Middle frontal gyrus (tissue), 1 donor: ENCODE results near the gene RNF114.
"Not testable (repeated sequence)": the region's sequence is repeated elsewhere in the genome, so short reads cannot be mapped to it uniquely, and the experiment has no call there.

Experiments
- DNase-seq: peaks from one replicate; pipeline ENCODE4 v3.0.0-alpha.2; 2015; ENCODE audit warnings: low spot score; ENCODE audit errors: extremely low spot score

RNF114 gene

GRCh38 chr20:49985157-49985556 lies 49.0 kb downstream of the RNF114 start:
- DNase-seq = no peak

DNA sequence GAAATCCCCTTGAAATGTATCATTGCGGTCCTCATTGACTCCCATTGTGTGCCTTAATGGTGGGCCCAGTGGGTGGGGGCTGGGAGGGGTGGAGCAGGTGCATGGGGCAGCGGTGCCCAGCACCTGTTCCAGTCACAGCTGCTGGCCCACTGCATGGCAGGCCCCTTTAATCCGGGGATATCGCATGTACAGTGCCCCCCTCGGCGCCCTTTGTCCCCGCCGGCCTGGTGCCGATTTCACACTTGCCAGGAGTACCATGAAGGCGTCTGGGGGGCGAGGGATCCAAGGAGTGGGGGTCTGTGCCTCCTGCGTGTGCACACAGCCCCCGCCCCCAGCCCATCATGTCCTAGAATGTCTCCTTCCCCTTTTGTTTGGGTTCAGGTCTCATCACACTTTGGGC lies 49.4 kb downstream of the RNF114 start:
- DNase-seq = no peak

GRCh38 chr20:49986049-49986448 lies 49.9 kb downstream of the RNF114 start:
- DNase-seq = no peak

GRCh38 chr20:49987015-49987867 lies 51.0 kb downstream of the RNF114 start:
- DNase-seq = no peak

DNA sequence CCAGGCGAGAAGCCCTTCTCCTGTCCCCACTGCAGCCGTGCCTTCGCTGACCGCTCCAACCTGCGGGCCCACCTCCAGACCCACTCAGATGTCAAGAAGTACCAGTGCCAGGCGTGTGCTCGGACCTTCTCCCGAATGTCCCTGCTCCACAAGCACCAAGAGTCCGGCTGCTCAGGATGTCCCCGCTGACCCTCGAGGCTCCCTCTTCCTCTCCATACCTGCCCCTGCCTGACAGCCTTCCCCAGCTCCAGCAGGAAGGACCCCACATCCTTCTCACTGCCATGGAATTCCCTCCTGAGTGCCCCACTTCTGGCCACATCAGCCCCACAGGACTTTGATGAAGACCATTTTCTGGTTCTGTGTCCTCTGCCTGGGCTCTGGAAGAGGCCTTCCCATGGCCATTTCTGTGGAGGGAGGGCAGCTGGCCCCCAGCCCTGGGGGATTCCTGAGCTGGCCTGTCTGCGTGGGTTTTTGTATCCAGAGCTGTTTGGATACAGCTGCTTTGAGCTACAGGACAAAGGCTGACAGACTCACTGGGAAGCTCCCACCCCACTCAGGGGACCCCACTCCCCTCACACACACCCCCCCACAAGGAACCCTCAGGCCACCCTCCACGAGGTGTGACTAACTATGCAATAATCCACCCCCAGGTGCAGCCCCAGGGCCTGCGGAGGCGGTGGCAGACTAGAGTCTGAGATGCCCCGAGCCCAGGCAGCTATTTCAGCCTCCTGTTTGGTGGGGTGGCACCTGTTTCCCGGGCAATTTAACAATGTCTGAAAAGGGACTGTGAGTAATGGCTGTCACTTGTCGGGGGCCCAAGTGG lies 51.9 kb downstream of the RNF114 start:
- DNase-seq = no peak

DNA sequence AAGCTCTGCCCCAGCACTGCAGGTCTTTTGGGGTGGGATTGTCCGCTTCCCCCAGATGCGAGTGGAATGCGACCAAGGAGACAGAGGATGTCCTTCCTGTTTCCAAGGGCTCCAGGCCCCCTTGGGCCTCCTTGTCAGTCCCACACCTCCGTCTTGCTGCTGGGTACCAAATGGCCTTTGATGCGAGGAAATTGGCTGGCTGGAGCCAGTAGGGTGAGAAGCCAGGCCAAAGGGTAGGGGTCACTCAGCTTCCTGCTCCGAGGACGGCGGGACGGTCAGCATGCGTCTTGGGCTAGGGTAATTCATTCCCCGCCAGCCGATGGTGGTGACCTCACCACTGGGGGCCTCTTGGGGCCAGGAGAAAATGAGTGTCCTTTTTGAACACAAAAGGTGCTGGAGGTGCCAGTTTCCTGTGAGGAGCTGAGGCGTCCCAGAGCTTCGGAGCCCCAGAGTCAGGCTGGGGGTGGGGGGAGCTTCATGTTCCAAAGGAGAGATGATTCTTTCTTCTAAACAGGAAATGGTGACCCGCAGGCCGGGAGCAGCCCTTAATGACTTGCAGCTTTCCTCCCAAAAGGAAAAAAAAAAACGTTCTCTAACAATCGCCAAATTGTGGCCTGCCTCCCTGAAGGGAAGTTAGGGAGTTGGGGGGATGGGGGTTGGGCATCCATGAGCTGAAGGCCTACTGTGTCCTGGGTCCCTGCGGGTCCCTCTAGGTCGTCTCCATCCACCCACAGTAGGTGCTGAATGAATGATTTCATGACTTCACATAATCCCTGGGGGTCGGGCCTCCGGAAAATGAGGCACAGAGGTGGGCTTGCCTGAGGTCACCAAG lies 53.3 kb downstream of the RNF114 start:
- DNase-seq = no peak

- DNase-seq = no peak
Observed at GRCh38 chr20:49990271-49990720, 54.1 kb downstream of the RNF114 start.

- DNase-seq = no peak
Observed at GRCh38 chr20:49993301-49993751, 57.1 kb downstream of the RNF114 start.

DNA sequence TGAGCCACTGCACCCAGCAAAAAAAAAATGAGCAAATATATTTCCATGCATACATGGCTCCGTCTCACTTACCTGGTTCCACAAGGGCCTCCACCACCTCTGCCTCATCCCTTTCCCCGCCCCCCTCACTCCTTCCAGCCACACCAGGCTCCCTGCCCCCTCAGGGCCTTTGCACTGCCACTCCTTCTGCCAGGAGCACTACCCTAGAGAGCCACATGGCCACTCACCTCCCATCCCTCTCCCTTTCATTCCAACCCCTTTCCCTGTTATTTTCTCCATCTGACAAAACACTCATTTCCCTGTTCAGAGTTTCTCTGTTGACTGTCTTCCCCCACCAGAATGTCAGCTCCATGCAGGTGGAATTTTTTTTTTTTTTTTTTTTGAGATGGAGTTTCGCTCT lies 59.4 kb downstream of the RNF114 start:
- DNase-seq = no peak

DNA sequence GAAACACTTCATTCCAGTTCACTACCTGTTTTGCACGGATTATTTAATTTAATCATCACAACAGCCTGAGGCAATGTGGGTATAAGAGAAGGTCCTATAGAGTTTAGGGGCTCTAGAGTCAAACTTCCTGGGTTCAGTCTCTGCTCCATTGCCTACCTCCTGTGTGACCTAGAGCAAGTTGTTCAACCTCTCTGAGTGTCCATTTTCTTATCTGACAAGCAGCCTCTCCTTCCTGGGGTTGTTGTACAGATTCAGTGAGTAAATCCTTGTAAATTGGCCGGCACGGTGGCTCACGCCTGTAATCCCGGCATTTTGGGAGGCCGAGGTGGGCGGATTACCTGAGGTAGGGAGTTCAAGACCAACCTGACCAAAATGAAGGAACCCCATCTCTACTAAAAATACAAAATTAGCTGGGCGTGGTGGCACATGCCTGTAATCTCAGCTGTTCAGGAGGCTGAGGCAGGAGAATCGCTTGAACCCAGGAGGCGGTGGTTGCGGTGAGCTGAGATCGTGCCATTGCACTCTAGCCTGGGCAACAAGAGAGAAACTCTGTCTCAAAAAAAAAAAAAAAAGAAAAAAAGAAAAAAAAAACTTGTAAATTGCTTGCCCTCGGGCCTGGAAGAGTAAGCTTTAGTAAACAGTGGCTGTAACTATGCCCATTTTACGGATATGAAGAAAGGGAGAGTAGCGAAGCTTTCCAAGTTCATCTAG lies 62.4 kb downstream of the RNF114 start:
- DNase-seq = not testable (repeated sequence)

GRCh38 chr20:49999329-49999728 lies 63.1 kb downstream of the RNF114 start:
- no peak for DNase-seq

- DNase-seq = not testable (repeated sequence)
Observed at GRCh38 chr20:50000548-50001222, 64.5 kb downstream of the RNF114 start.

DNA sequence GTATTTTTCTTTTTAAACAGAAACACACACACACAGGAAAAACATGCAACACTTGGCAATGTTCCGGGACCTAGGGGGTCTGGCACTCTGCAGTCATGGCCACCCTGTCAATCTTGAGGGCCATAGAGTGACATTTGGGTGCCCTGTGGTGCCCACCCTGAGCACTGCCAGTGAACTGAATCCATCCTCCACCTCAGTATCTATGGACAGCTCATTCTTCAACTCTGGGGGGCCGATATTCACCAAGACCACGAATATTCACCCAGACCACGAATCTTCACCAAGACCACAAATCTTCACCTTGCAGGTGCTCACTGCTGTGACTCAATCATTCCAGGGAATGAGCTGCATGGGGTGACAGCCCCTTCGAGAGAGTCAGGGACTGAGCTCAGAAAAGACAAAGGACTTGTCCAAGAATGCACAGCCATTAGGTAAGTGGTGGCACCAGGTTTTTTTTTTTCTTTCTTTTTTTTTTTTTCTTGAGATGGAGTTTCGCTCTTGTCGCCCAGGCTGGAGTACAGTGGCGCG lies 65.7 kb downstream of the RNF114 start:
- DNase-seq = no peak

DNA sequence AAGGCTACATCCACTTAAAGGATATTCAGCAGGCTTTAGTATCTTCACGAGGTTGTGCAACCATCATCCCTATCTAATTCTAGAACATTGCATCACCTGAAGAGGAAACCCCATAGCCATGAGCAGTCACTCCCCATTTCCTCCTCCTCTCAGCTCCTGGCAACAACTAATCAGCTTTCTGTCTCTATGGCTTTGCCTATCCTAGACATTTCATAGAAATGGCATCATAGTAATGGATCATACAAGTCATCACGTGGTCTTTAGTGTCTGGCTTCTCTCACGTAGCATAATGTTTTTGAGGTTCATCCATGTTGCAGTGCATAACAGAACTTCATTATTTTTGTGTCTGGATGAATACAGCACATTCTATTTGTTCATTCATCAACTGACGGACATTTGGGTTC lies 67.1 kb downstream of the RNF114 start:
- no peak for DNase-seq
